ENCODE results near the gene ZNF365.

DNA sequence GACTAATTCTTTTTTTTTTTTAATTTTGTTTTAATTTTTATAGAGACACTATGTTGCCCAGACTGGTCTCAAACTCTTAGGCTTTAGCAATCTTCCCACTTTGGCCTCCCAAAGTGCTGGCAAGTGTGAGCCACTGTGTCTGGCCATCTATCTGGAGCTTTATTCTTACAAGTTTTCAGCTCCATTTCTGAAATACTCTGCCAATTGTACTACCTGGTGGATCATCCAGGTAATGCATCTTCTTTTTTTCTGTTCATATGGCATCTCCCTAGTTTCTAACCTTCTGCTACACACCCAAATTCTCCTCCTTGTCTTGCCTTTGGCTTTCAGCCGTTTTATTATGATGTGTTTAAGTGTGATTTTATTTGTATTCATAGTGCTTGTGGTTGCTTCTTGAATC lies 40.2 kb downstream of the ZNF365 start:
- TF ChIP-seq POLR2A (IDR thresholded peaks at IDR 0.05; ENCODE audit: low read length) (no peak), GATA1 (IDR thresholded peaks at IDR 0.05; ENCODE audit: low read depth, low read length) (no peak)

Measured in erythroblast (primary cell).